Measurements from ENCODE around the gene ADORA2A.

Gene ADORA2A

GRCh38 chr22:24450610-24451009 is 23.2 kb downstream of the ADORA2A start:
- no peak for DNase-seq (ENCODE audit: low read depth in 2 of 2)

DNA sequence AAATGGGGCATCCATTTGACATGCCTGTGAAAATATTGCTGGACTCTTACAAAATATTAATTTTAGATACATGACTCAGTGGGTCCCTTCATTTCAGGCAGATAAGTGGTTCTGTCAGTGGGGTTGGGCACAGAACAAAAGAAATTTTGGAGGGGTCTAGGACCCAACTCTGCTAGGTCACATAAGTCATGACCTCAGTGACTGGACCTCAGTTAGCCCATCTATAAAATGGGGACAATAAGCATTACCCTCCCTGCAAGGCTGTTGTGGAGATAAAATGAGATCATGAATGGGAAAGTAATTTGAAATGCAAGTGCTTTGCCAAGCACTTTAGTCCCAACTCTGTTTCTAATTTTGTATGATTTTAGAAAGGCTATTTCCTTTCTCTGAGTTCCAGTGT is 23.8 kb downstream of the ADORA2A start:
- no peak for DNase-seq (ENCODE audit: low read depth in 2 of 2)

DNA sequence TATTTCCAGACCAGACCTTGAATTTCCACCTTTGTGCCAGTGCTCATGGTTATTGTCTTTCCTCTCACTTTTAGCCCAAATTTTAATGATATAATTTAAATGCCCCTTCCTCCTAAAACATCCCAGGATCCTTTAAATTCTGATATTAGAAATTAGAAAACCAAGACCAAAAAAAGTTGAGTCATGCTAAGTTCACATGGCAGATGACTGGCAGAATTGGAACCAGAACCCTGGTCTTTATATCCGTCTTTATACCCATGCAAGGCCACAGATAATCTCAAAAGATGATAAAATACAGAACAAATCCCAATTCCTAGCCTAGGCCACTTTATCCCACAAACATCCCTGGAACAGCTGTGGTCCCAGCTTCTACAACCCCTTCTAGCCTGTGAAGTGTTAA is 26.5 kb downstream of the ADORA2A start:
- no peak for DNase-seq (ENCODE audit: low read depth in 2 of 2)

GRCh38 chr22:24455039-24455438 is 27.6 kb downstream of the ADORA2A start:
- DNase-seq (ENCODE audit: low read depth in 2 of 2) = no peak

GRCh38 chr22:24455751-24456426 is 28.5 kb downstream of the ADORA2A start:
- no peak for DNase-seq (ENCODE audit: low read depth in 2 of 2)

- DNase-seq (ENCODE audit: low read depth in 2 of 2) = no peak
These were observed 30.6 kb downstream of the ADORA2A start for GRCh38 chr22:24457894-24458420.

DNA sequence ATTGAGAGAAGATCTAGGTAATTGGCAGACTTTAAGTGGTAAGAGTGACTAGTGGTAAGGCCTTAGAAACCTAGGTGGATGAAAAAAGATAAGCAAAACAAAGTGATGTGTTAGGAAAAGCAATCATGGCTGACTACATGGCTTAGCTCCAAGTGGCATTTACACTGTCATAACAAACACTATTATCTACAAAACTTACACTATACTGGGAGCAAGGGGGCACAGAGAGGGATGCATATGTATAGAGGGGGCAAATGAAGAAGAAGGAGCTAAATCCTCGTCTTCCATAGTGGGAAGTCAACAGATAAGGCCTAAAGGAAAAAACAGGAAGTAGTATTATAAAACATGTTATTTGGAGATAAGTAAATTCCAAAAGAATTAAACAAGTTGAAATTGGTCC is 32.5 kb downstream of the ADORA2A start:
- no peak for DNase-seq (ENCODE audit: low read depth in 2 of 2)

DNA sequence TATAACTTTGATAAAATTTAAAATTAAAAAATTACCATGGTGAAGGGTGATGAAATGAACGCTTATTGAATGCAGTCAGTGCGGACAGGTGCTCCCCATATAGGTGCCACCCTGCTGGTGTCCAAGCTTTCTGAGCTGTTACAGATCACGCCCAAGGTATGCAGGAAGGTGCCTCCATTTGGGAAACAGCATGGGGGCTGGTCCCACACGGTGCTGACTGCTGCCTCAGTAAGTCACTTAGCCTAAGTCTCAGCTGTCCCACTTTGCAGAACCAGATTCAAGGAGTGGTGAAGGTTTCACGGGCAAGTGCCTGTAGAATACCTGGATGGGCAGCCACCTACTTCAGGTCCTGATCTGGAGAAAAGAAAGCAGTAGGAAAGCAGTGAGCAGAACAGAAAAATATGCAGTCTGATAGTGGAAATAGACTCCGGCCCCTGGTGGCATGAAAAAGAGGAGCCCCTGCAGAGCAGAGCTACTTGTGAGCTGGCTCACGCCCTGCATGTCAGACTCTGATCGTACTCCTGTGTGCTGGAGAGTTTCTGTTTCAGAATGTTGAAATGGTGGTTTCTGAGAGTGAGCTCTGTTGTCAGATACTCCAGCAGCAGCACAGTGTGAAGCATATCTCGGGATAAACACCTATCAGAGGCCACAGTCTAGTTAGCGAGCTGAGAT is 33.2 kb downstream of the ADORA2A start:
- DNase-seq (ENCODE audit: low read depth in 2 of 2) = no peak

GRCh38 chr22:24463071-24463760 is 35.8 kb downstream of the ADORA2A start:
- DNase-seq (ENCODE audit: low read depth in 2 of 2) = no peak

GRCh38 chr22:24465566-24465965 is 38.2 kb downstream of the ADORA2A start:
- no peak for DNase-seq (ENCODE audit: low read depth in 2 of 2)

DNA sequence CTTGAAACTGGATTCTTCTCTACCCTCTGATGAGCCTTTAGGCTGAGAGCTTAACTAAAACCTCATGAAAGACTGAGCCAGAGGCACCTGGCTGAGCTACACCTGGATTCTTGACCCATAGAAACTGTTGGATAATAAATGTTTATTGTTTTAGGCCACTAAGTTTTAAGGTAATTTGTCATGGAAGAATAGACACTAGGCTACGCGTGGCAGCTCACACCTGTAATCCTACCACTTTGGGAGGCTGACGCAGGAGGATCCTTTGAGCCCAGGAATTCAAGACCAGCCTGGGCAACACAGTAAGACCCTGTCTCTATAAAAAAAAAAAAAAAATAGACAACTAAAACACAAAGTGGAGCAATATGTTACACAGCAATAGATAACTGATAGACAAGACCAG is 38.6 kb downstream of the ADORA2A start:
- DNase-seq (ENCODE audit: low read depth in 2 of 2) = no peak

DNA sequence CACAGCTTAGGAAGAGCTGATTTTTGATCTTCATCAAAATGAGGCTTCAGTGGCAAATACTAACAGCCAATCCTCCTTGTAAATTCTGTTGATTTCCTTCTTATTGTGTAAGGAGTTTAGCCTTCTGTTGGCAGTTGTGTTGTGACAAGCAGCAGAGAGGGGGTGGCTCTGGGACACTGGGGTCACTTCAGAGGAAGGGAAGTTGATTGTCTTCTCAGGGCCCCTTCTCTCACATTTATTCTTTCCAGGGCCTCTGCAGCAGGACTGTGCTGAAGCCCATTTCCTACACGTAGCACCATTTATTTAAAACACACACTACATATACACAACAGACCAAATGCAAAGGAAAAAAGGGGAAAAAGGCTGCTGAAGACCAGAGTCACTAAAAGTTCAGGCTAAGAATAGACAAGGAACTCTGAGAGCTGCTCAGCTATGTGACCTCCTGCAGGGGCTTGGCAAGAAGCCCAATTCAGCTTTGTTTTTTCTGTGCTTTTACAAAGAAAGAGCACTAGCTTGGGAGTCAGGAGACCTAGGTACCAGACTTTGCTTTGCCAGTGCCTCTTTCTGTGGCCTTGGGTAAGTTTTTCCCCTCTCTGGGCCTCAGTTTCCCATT is 39.4 kb downstream of the ADORA2A start:
- DNase-seq (ENCODE audit: low read depth in 2 of 2) = no peak

GRCh38 chr22:24467340-24467739 is 39.9 kb downstream of the ADORA2A start:
- DNase-seq (ENCODE audit: low read depth in 2 of 2) = no peak

DNA sequence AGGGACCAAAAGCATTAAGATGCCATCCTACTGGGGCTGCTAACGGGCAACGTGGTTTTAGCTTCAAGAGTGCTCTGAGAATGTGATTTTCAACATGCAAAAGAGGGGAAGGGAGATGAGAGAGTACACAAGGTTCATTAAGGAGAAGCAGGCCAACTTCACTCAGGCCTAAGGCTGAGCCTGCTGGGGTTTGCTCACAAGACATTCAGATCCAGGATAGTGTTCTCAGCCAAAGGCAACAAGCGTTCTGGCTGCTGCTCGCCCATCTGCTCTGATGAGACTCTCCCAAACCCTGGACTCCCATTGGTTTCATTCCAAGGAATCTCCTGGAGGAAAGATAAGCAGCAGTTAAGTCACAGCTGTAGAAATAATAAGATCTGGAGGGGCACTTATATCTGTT is 44.2 kb downstream of the ADORA2A start:
- DNase-seq (ENCODE audit: low read depth in 2 of 2) = no peak

DNA sequence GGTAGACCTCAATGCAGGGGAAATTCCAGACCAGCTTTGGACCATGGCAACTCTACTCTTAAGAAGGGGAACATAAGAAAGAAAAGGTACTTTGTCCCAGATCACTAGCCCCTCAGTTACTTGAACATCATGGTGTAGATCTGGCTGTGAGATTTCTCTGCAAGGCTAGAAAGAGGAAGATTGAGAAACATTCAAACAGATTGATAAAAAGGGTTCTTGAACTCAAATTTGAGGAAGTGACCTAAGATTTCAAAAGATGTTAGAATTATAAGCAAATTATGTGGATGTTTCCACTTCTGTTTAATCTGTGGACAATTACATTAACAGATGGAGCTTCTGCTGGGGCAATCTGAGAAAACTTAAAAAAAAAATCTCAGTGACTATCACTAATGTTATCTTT is 45.9 kb downstream of the ADORA2A start:
- DNase-seq (ENCODE audit: low read depth in 2 of 2) = no peak

- peak; percentile 76 to 81 for DNase-seq (ENCODE audit: low read depth in 2 of 2)
These were observed 46.8 kb downstream of the ADORA2A start for GRCh38 chr22:24474221-24474620.

DNA sequence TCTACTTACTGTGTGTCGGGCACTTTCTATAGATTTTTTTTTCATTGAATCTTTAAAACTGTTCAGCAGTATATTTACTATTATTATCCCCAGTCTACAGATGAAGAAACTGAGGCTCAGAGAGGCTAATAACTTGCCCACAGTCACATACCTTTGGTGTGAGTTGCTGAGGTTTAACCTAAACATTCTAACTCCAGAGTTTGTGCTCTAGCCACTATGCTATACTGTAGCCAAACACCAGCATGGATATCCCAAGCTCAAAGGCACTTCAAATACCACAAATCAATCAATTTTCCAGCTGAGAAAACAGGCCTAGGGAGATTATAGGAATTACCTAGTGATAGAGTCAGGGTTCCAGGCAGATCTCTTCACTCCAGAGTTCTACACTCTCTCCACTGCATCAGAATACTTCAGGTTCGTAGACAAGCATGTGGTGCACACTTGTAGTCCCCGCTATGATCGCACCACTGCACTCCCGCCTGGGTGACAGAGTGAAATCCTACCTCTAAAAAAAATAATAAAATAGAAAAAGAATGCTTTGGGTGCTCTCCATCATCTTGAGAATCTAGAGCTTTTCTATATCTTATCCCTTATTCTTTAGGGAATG is 47.4 kb downstream of the ADORA2A start:
- no peak for DNase-seq (ENCODE audit: low read depth in 2 of 2)

DNA sequence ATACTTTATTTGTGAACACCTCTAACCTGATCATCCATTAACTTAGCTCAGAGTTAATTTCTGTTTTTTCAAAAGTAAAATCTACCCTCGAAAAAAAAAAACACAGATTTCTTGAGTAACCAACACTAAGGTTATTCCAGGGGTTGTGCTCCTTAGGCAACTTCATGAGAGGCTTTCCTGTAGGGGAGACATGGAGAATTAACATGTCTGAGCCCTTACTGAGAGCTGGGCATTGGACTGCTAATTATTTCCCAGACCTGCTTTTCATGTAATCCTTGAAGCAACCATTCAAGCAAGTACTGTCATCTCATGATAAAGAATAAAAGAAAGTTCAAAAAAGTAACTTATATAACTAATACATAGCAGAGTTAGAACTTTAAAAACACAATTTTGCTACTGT is 54.2 kb downstream of the ADORA2A start:
- no peak for DNase-seq (ENCODE audit: low read depth in 2 of 2)

DNA sequence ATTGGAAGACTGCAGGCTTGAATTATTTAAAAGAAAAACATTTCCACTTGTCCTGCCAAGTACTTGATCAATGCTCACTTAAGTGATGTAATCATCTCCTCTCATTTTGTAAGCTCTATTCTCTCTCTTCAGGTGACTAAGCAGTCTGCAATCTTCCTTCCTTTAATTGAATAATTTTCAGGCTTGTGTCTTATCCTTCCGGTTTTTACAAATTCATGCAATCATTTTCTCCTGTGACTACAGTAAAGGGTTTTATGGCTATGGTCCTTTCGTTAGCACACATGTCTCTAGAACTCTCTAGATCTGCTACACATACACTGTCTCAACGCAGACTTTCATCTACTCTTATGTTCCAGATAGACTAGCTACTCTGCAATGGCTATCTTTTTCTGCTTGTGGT is 55.2 kb downstream of the ADORA2A start:
- DNase-seq (ENCODE audit: low read depth in 2 of 2) = peak; percentile 75 to 77

GRCh38 chr22:24482998-24483397 is 55.6 kb downstream of the ADORA2A start:
- DNase-seq (ENCODE audit: low read depth in 2 of 2) = no peak

- DNase-seq (ENCODE audit: low read depth in 2 of 2) = no peak
These were observed 56.7 kb downstream of the ADORA2A start for GRCh38 chr22:24483976-24484545.

DNA sequence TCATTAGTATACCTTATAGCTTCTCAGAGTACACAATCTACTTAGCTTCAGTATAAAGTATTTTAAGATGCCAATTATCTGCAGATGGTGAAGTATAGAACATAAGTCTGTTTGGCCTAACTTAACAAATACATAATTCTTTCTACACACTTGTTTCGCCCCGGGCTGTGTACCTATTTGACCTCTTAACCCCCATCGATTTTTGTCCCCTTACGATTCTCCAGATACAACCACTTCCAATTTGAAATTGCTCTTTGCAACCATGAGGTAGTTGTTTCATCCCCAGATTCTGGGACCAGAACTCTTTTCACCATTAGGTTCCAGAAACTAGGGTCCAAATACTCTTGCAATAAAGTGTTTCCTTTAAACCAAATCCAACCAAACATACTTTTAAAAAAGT is 57.8 kb downstream of the ADORA2A start:
- DNase-seq (ENCODE audit: low read depth in 2 of 2) = no peak

Measured in fibroblast of skin of left quadriceps (primary cell).